Panc1 (cell line): Measurements from ENCODE around the gene WDR20. TPM values are rescaled to one million over a fixed set of nuclear protein-coding genes. Genes with fewer than 3 reads are reported as not detected.

Experiments used
- ATAC-seq: fragments of 200-7000 bp; cut with Tn5 transposase; 2 replicates; pipeline ENCODE4 v1.9.1; 2020; ENCODE audit warnings: mild to moderate bottlenecking, moderate library complexity
- BruUV-seq: library from RNA; stranded (reverse); fragments of 400-500 nt; replicated peaks from 2 replicates; lab custom pipeline; 2021; lab: Mats Ljungman, UMichigan
- CTCF ChIA-PET: fragments of 300-600 bp; sonication (Branson Sonifier 250); formaldehyde crosslinking; loops from one replicate; lab custom pipeline; 2022; ENCODE audit warnings: antibody characterized with exemption; lab: Charles Lee
- POLR2A ChIA-PET: fragments of 300-600 bp; sonication (Branson Sonifier 250); formaldehyde crosslinking; loops from one replicate; lab custom pipeline; 2022; ENCODE audit warnings: antibody characterized with exemption; lab: Charles Lee
- DNase-seq: peaks from one replicate; pipeline ENCODE4 v3.0.0-alpha.2; 2010; ENCODE audit warnings: low read depth, low spot score
- H3K27ac ChIP-seq: 2 replicates; pipeline ENCODE4 v1.5.1; 2011; ENCODE audit warnings: mild to moderate bottlenecking, low read length, inconsistent platforms
- H3K27me3 ChIP-seq: fragments of 200-500 bp; sonication (Bioruptor generic); 2 replicates; pipeline ENCODE4 v1.6.0; 2014; ENCODE audit warnings: low read length, inconsistent platforms; ENCODE audit not compliant: control insufficient read depth, insufficient read depth
- H3K36me3 ChIP-seq: fragments of 200-500 bp; sonication (Bioruptor generic); 2 replicates; pipeline ENCODE4 v1.5.1; 2014; ENCODE audit warnings: inconsistent platforms, mild to moderate bottlenecking, low read length, moderate library complexity; ENCODE audit not compliant: control insufficient read depth, insufficient read depth
- H3K4me1 ChIP-seq: 2 replicates; pipeline ENCODE4 v1.5.1; 2011; ENCODE audit warnings: inconsistent platforms, mild to moderate bottlenecking, low read length, moderate library complexity; ENCODE audit not compliant: control insufficient read depth, insufficient read depth
- H3K4me3 ChIP-seq, 2 experiments: 2 replicates each; pipeline ENCODE4 v1.5.1; 2011 to 2012; ENCODE audit warnings: low read depth in 2 of 2, low read length in 2 of 2, mild to moderate bottlenecking in 2 of 2, inconsistent platforms in 1 of 2, moderate library complexity in 1 of 2
- H3K9me3 ChIP-seq: fragments of 200-500 bp; sonication (Bioruptor generic); 2 replicates; pipeline ENCODE4 v1.5.1; 2014; ENCODE audit warnings: low read depth, mild to moderate bottlenecking, inconsistent platforms, low read length, moderate library complexity; ENCODE audit not compliant: control insufficient read depth, insufficient read depth
- CTCF ChIP-seq: fragments of 450-650 bp; IDR thresholded peaks from 2 replicates; pipeline ENCODE4 v1.5.1; 2017; ENCODE audit warnings: mild to moderate bottlenecking
- POLR2AphosphoS5 ChIP-seq: IDR thresholded peaks from 2 replicates; pipeline ENCODE4 v1.6.1; 2012; ENCODE audit warnings: mild to moderate bottlenecking, low read depth, low read length, moderate library complexity
- SIN3A ChIP-seq: IDR thresholded peaks from 2 replicates; pipeline ENCODE4 v1.6.1; 2012; ENCODE audit warnings: low read depth, mild to moderate bottlenecking, low read length, moderate library complexity, borderline replicate concordance; ENCODE audit not compliant: insufficient read depth
- TCF7L2 ChIP-seq: IDR thresholded peaks from 2 replicates; pipeline ENCODE4 v1.6.1; 2011; ENCODE audit warnings: mild to moderate bottlenecking, low read depth, low read length, inconsistent platforms
- in situ Hi-C: cut with HindIII; loops from 2 replicates; pipeline ENCODE4 v1.10.0; 2016; ENCODE audit warnings: low sequenced_read_pairs, low pct_unique_long_range_greater_than_20kb
- intact Hi-C: fragments of 100-400 bp; cut with micrococcal nuclease; formaldehyde crosslinking; loops from one replicate; pipeline ENCODE4 v1.10.0; 2022; ENCODE audit not compliant: unreplicated experiment
- total RNA-seq: library from RNA; stranded (reverse); gene quantifications from one replicate; pipeline ENCODE4 v1.2.1, GENCODE V29; 2021; ENCODE audit not compliant: unreplicated experiment
- TF ChIP-seq, protein P1 (sequence below), 2 experiments: IDR thresholded peaks; 2 replicates each; pipeline ENCODE4 v1.6.1; 2011 to 2012; ENCODE audit warnings: low read depth in 2 of 2, control low read depth in 1 of 2, low read length in 1 of 2, mild to moderate bottlenecking in 1 of 2, moderate library complexity in 1 of 2; ENCODE audit not compliant: insufficient read depth in 1 of 2

Gene WDR20
- total RNA-seq, 1 experiment from 2014 or later: 20.2 TPM

- POLR2A ChIA-PET: no interaction called here
- CTCF ChIA-PET: no interaction called here
- no peak for ATAC-seq
- intact Hi-C loops: no loop called here
- DNase-seq: no peak
- Histone ChIP-seq H3K4me3 (no peak overlapping the region), H3K27me3 (no peaks in the 10 kb centered on the region), H3K9me3 (no peaks in the 10 kb centered on the region), H3K36me3 (no peaks in the 10 kb centered on the region), H3K4me1 (peaks cover 7% of the 10 kb centered on the region), H3K27ac (no peak overlapping the region)
- in situ Hi-C loops: no loop called here
- BruUV-seq: no TSS peak
- TF ChIP-seq POLR2AphosphoS5: no peak
- TF ChIP-seq, protein P1, sequence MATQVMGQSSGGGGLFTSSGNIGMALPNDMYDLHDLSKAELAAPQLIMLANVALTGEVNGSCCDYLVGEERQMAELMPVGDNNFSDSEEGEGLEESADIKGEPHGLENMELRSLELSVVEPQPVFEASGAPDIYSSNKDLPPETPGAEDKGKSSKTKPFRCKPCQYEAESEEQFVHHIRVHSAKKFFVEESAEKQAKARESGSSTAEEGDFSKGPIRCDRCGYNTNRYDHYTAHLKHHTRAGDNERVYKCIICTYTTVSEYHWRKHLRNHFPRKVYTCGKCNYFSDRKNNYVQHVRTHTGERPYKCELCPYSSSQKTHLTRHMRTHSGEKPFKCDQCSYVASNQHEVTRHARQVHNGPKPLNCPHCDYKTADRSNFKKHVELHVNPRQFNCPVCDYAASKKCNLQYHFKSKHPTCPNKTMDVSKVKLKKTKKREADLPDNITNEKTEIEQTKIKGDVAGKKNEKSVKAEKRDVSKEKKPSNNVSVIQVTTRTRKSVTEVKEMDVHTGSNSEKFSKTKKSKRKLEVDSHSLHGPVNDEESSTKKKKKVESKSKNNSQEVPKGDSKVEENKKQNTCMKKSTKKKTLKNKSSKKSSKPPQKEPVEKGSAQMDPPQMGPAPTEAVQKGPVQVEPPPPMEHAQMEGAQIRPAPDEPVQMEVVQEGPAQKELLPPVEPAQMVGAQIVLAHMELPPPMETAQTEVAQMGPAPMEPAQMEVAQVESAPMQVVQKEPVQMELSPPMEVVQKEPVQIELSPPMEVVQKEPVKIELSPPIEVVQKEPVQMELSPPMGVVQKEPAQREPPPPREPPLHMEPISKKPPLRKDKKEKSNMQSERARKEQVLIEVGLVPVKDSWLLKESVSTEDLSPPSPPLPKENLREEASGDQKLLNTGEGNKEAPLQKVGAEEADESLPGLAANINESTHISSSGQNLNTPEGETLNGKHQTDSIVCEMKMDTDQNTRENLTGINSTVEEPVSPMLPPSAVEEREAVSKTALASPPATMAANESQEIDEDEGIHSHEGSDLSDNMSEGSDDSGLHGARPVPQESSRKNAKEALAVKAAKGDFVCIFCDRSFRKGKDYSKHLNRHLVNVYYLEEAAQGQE (IDR thresholded peaks at IDR 0.05; ENCODE audit: insufficient read depth in 1 of 2, low read depth in 2 of 2, low read length in 1 of 2): no peak
- no peak for TF ChIP-seq CTCF
- TF ChIP-seq SIN3A: no peak
- no peak for TF ChIP-seq TCF7L2
Observed at GRCh38 chr14:102121567-102121966, 18.1 kb upstream of the WDR20 start.

GRCh38 chr14:102124419-102124818 is 15.3 kb upstream of the WDR20 start:
- Histone ChIP-seq H3K9me3 (no peaks in the 10 kb centered on the region), H3K4me1 (peaks cover 7% of the 10 kb centered on the region), H3K4me3 (no peak overlapping the region), H3K27ac (no peak overlapping the region), H3K27me3 (no peaks in the 10 kb centered on the region), H3K36me3 (no peaks in the 10 kb centered on the region; the same call in 1 of the 2 replicates)
- POLR2A ChIA-PET: interaction anchor here (0.6 kb wide), 1 partner anchor 31 kb away, joined by 4 read pairs; no protein-coding TSS in a partner anchor
- no peak for DNase-seq
- in situ Hi-C loops: no loop called here
- no peak for ATAC-seq
- intact Hi-C loops: no loop called here
- TF ChIP-seq CTCF (no peak), POLR2AphosphoS5 (no peak), SIN3A (no peak), TCF7L2 (no peak)
- TF ChIP-seq, protein P1 (IDR thresholded peaks at IDR 0.05; ENCODE audit: insufficient read depth in 1 of 2, low read depth in 2 of 2, low read length in 1 of 2): no peak
- CTCF ChIA-PET: no interaction called here
- BruUV-seq: no TSS peak
